GM19240 (cell line): ENCODE results near the gene ZBTB11.
"Not testable (repeated sequence)": the region's sequence is repeated elsewhere in the genome, so short reads cannot be mapped to it uniquely, and the experiment has no call there.

Experiments used
- DNase-seq: peaks from one replicate; pipeline ENCODE4 v3.0.0; 2011; ENCODE audit warnings: low spot score; ENCODE audit not compliant: insufficient read length

The ZBTB11 gene

GRCh38 chr3:101619734-101620133, 57.2 kb downstream of the ZBTB11 start:
- no peak for DNase-seq

- no peak for DNase-seq
Measured at GRCh38 chr3:101618726-101619125, 58.2 kb downstream of the ZBTB11 start.

- no peak for DNase-seq
Measured at GRCh38 chr3:101617478-101617877, 59.5 kb downstream of the ZBTB11 start.

GRCh38 chr3:101615525-101615924, 61.4 kb downstream of the ZBTB11 start:
- no peak for DNase-seq

- not testable (repeated sequence) for DNase-seq
Measured at GRCh38 chr3:101613014-101613413, 63.9 kb downstream of the ZBTB11 start.

GRCh38 chr3:101611023-101611422, 65.9 kb downstream of the ZBTB11 start:
- DNase-seq = no peak

- not testable (repeated sequence) for DNase-seq
Measured at GRCh38 chr3:101605398-101605797, 71.5 kb downstream of the ZBTB11 start.

- no peak for DNase-seq
Measured at GRCh38 chr3:101603184-101603583, 73.7 kb downstream of the ZBTB11 start.

- no peak for DNase-seq
Measured at GRCh38 chr3:101602731-101603130, 74.2 kb downstream of the ZBTB11 start.
